H54 (cell line): ENCODE measurements around the gene APBB2.

Experiments used
- DNase-seq: peaks from one replicate; pipeline ENCODE4 v3.0.0; 2011; ENCODE audit warnings: low spot score, mixed read lengths; ENCODE audit not compliant: insufficient read length
- FAIRE-seq: peaks from 3 replicates; lab custom pipeline; 2011; peaks lifted over from hg19 to GRCh38; lab: Jason Lieb, UNC
- POLR2A ChIP-seq: IDR thresholded peaks from 2 replicates; pipeline ENCODE4 v1.6.1; 2011; ENCODE audit warnings: low read depth, mild to moderate bottlenecking, low read length

APBB2 gene

GRCh38 chr4:41209187-41209586, 5.2 kb downstream of the APBB2 start:
- no peak for FAIRE-seq
- no peak for DNase-seq
- no peak for TF ChIP-seq POLR2A

- DNase-seq (no peak), FAIRE-seq (no peak)
These were observed 7.0 kb downstream of the APBB2 start for GRCh38 chr4:41207291-41207831.

DNA sequence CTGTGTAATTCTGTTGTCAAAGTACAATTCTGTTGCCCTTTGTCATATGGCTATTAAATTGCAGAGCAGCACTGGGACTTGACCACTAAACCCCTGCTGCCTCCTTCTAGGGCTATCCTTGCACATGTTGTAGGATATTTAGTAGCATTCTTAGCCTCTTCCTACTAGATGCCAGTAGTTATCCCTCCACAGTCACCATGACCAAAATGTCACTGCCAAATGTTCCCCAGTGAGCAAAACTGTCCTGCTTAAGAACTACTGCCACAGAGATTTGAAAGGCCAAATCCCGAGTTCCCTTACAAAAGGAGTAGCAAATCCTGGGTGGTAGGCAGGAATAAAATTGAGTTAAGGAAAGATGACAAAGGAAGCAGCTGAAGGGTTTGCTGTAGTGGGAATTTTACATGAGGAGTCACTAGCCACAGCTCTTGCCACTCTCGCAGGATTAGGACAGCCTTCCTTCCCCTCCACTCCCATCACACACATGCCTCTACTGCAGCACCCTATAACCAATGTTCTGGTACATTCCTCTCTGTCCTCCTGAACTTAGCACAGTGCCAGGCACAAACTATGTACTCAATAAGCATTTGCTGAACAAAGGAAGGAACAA, 8.4 kb downstream of the APBB2 start:
- TF ChIP-seq POLR2A, result no peak
- FAIRE-seq, result no peak
- DNase-seq, result no peak

More at GRCh38 chr4:41207291-41207831, 7.0 kb downstream of the APBB2 start:
- TF ChIP-seq POLR2A, result no peak

DNA sequence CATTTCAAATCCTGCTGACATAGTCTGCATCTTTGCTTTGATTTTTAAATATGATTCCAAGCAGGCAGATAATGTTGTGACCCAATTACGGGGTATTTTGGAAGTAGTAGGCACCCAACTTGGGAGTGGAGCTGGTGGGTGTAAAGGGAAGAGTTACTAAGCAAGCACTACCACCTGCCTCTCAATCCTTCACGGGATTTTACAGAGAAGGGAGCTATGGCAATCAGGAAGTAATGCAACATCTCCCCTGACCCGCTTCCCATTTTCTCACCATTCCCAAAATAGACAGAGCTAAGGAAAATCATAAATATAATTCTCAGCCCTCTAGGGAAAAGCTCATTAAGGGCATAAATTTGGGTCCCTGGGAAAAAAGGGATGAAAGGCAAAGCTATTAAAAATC, 9.2 kb downstream of the APBB2 start:
- no peak for TF ChIP-seq POLR2A

GRCh38 chr4:41204400-41204978, 9.9 kb downstream of the APBB2 start:
- no peak for TF ChIP-seq POLR2A
- FAIRE-seq (no peak), DNase-seq (peak; percentile 42)

More for the DNA sequence above, 9.2 kb downstream of the APBB2 start:
- FAIRE-seq, result no peak
- DNase-seq, result no peak

DNA sequence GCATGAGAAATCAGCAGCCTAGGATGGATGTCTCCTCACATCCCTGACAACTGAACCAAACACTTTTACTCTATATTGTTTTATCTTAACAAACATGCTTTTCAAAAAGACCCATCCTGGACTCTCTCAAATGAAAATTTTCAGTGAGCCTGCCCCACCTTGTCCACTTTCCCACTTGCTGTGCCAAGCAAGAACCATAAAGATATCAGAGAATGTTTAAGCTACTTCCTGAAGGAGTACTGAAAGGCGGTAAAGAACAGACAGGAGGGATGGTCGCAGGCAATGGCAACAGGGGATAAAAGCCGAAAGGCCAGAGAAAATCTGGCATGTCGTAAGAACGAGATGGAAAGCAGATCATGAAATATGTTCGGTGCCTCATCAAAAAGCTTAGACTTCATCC, 10.5 kb downstream of the APBB2 start:
- DNase-seq (no peak), FAIRE-seq (no peak)

GRCh38 chr4:41202820-41203568, 11.3 kb downstream of the APBB2 start:
- FAIRE-seq (no peak), DNase-seq (no peak)
- TF ChIP-seq POLR2A, result no peak

More for the DNA sequence above, 10.5 kb downstream of the APBB2 start:
- TF ChIP-seq POLR2A, result no peak

GRCh38 chr4:41202356-41202755, 12.0 kb downstream of the APBB2 start:
- DNase-seq (no peak), FAIRE-seq (no peak)
- TF ChIP-seq POLR2A, result no peak

DNA sequence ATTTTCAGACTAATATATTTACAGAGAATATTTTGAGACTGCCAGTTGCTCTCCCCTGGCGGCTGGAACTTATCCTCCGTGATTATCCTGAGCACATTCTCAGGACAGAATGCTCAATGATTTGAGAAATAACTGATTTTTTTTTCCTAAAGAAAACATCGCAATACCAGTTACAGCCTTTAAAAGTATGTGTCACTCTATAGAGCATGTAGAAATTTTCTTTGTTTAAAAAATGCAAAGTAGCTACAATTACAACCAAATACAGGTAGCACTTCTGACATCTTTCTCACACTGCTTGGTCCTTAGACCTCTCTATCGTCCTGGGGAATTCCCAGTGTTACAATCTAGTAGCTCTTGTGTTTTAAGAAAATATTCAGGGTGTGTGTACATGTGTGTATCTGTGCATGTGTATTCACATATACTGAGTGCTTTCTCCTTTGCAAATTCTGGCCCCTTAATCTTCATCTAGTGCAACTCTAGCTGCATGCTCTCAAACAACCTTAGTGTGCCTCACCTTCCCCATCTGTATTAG, 13.8 kb downstream of the APBB2 start:
- no peak for TF ChIP-seq POLR2A
- DNase-seq (no peak), FAIRE-seq (no peak)

- FAIRE-seq (no peak), DNase-seq (no peak)
- no peak for TF ChIP-seq POLR2A
These were observed 14.6 kb downstream of the APBB2 start for GRCh38 chr4:41199788-41200187.

DNA sequence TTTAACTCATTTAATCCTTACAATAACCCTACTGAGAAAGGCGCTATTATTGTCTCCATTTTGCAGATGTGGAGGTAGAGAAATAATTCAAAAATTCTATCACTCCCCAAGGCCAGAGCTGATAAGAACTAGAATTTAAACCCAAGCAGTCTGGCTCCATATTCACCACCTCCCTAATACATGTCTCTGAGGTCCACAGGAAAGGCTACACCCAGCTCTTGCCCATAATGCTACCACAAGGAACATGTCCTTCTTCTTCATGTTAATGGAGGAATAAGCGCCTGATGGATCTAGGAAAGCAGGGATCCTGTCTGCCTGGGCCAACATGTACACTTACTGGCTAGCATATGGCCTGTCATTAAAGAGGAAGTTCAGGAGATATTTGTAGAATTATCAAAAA, 16.3 kb downstream of the APBB2 start:
- FAIRE-seq (no peak), DNase-seq (no peak)
- TF ChIP-seq POLR2A, result no peak

GRCh38 chr4:41197495-41197894, 16.8 kb downstream of the APBB2 start:
- TF ChIP-seq POLR2A, result no peak
- no peak for DNase-seq
- no peak for FAIRE-seq

DNA sequence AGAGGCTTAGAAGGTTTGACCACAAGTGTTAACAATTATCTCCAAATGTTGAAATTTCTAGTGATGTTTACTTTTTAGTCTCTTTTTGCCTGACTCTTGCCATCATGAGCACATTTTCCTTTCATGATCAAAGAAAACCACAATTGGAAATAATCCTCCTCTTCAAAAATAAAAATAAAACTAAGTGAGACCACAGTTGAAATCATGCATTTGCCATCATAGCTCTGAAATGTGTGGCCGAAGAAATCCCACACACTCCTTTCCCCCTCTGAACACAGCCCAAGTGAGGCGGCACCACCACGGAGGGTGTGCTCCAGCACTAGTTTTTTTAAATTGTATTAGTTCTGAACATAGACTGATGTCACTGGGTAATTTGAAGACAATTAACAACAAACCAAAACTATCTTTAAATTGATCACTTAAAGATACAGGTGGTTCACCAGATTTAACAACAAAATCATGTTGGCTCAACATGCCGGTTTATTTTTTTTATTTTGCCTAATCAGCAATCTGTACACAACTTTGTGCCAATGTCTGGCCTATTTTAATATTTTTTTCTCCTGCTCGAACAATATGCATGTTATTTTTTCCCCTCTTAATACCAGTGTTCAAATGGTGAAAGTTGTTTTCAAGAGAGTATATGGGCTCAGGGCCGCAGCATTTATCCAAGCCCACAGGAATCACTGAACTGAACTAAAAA, 17.6 kb downstream of the APBB2 start:
- no peak for TF ChIP-seq POLR2A
- FAIRE-seq (no peak), DNase-seq (no peak)
